Type B pancreatic cell (in vitro differentiated cells): Measurements from ENCODE around the gene FILIP1L. TPM values are rescaled to one million over a fixed set of nuclear protein-coding genes. Genes with fewer than 3 reads are reported as not detected.

ENCODE experiments used
- DNase-seq: peaks from one replicate; pipeline ENCODE4 v3.0.0; 2021; ENCODE audit warnings: mixed read lengths; ENCODE audit not compliant: unreplicated experiment; ENCODE audit errors: extremely low spot score
- H3K27ac Mint-ChIP-seq: 2 replicates; pipeline ENCODE4 v1.8.0; 2021; ENCODE audit warnings: mild to moderate bottlenecking, mixed read lengths
- H3K27me3 Mint-ChIP-seq: 2 replicates; pipeline ENCODE4 v1.8.0; 2021; ENCODE audit warnings: mixed read lengths
- H3K36me3 Mint-ChIP-seq: 2 replicates; pipeline ENCODE4 v1.8.0; 2021; ENCODE audit warnings: mixed read lengths
- H3K4me1 Mint-ChIP-seq: one replicate; pipeline ENCODE4 v1.8.0; 2021; ENCODE audit warnings: mixed read lengths; ENCODE audit not compliant: unreplicated experiment
- H3K4me3 Mint-ChIP-seq: 2 replicates; pipeline ENCODE4 v1.8.0; 2021; ENCODE audit warnings: mild to moderate bottlenecking, mixed read lengths
- H3K9me3 Mint-ChIP-seq: 2 replicates; pipeline ENCODE4 v1.8.0; 2021; ENCODE audit warnings: mixed read lengths
- total RNA-seq: library from RNA; stranded (reverse); gene quantifications from 2 replicates; pipeline ENCODE4 v1.2.1, GENCODE V29; 2021; ENCODE audit warnings: low replicate concordance
- TF ChIP-seq, protein P1 (sequence below): fragments of 200-600 bp; sonication (generic); conservative IDR thresholded peaks from 2 replicates; pipeline ENCODE4 v1.5.0; 2021; ENCODE audit warnings: antibody characterized with exemption, mild to moderate bottlenecking

FILIP1L gene
- total RNA-seq, 1 donor from 2014 or later = 30.6 TPM

DNA sequence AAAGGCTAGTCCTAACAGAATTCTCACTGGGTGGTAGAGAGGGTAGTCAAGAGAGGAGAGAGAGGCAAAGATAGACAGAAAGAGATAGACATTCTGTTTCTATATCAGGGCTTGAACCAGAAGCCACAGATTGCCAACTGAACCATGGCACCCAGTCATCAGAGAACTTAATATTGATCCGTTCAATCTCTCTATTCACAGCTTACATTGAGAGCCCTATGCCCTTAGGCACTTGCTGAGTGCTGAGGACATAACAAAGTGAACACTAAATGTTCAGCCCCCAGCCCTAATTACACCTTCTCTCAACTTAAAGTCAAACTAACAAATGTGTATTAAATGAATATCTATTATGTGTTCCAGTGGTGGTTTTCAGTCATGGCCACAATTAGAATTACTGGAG lies 124.1 kb downstream of the FILIP1L start:
- H3K27ac Mint-ChIP-seq = no peak overlapping the region
- TF ChIP-seq, protein P1, sequence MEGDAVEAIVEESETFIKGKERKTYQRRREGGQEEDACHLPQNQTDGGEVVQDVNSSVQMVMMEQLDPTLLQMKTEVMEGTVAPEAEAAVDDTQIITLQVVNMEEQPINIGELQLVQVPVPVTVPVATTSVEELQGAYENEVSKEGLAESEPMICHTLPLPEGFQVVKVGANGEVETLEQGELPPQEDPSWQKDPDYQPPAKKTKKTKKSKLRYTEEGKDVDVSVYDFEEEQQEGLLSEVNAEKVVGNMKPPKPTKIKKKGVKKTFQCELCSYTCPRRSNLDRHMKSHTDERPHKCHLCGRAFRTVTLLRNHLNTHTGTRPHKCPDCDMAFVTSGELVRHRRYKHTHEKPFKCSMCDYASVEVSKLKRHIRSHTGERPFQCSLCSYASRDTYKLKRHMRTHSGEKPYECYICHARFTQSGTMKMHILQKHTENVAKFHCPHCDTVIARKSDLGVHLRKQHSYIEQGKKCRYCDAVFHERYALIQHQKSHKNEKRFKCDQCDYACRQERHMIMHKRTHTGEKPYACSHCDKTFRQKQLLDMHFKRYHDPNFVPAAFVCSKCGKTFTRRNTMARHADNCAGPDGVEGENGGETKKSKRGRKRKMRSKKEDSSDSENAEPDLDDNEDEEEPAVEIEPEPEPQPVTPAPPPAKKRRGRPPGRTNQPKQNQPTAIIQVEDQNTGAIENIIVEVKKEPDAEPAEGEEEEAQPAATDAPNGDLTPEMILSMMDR = no peak
- no peak for DNase-seq
- H3K27me3 Mint-ChIP-seq = no peaks in the 10 kb centered on the region
- peaks cover 6% of the 10 kb centered on the region for H3K9me3 Mint-ChIP-seq
- H3K36me3 Mint-ChIP-seq = no peaks in the 10 kb centered on the region
- H3K4me3 Mint-ChIP-seq = no peak overlapping the region
- no peaks in the 10 kb centered on the region for H3K4me1 Mint-ChIP-seq

DNA sequence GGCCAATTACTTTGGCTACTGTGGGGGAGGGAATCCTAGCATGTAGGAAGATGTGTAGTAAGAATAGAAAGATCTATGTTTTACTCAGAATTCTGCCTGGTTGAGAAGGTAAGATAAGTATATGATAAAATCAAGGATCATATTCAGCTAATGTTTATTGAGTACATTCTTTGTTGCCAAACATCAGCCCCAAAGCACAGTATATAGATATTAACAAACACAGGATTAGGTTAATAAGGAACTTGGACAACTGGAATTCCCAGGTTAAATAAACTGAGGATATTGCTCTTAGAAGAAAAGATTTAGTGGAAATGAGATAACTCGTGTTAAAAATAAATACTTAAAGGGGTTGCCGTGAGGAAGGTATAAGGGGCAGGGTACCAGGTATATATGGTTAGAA lies 129.6 kb downstream of the FILIP1L start:
- Mint-ChIP-seq H3K9me3 (peaks cover 4% of the 10 kb centered on the region), H3K4me1 (peaks cover 8% of the 10 kb centered on the region), H3K4me3 (no peak overlapping the region), H3K27me3 (no peaks in the 10 kb centered on the region), H3K27ac (peak overlapping the region; percentile 67), H3K36me3 (no peaks in the 10 kb centered on the region)
- TF ChIP-seq, protein P1 = no peak
- no peak for DNase-seq

DNA sequence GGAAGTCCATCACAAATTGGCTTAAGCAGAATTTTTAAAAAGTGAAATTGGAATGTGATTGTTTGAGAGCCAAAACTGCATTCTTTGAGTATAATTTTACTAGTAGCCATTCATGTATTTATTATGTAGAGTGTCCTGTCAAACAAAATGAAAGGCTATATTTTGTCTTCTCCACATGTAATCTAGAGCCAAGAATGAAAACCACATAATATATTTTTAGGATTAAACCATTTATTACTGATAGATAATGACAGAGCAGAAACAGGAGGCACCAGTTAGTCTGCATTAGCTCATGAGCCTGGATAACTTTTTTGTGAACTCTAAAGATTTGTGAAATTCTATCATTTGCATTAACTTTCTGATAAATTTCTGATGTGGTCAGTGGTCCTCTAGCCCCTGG lies 130.2 kb downstream of the FILIP1L start:
- Mint-ChIP-seq H3K36me3 (no peaks in the 10 kb centered on the region), H3K27ac (peak overlapping the region; percentile 67), H3K4me3 (no peak overlapping the region), H3K4me1 (peaks cover 8% of the 10 kb centered on the region), H3K9me3 (peaks cover 4% of the 10 kb centered on the region), H3K27me3 (no peaks in the 10 kb centered on the region)
- TF ChIP-seq, protein P1 = no peak
- DNase-seq = no peak

DNA sequence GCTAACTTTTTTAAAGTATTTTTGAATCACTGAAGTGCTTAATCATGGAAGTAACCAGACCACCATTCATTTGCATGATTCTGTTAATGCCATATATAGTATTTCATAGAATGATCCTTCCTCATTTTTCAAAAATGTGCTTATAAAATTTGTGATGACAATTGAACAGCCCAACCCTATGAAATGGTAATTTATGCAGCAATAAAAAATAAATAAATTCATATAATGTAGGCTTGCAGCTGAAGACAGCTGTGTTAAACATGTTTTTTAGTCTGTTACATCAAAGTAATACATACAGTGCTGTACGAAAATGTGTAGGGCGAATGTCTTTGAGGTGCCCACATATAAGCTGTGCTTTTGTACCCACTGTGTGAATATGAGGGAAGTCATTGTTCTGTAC lies 131.7 kb downstream of the FILIP1L start:
- H3K36me3 Mint-ChIP-seq = no peaks in the 10 kb centered on the region
- DNase-seq = no peak
- H3K4me3 Mint-ChIP-seq = no peak overlapping the region
- peaks cover 4% of the 10 kb centered on the region for H3K9me3 Mint-ChIP-seq
- no peaks in the 10 kb centered on the region for H3K27me3 Mint-ChIP-seq
- H3K4me1 Mint-ChIP-seq = peaks cover 8% of the 10 kb centered on the region
- TF ChIP-seq, protein P1 = no peak
- H3K27ac Mint-ChIP-seq = no peak overlapping the region

DNA sequence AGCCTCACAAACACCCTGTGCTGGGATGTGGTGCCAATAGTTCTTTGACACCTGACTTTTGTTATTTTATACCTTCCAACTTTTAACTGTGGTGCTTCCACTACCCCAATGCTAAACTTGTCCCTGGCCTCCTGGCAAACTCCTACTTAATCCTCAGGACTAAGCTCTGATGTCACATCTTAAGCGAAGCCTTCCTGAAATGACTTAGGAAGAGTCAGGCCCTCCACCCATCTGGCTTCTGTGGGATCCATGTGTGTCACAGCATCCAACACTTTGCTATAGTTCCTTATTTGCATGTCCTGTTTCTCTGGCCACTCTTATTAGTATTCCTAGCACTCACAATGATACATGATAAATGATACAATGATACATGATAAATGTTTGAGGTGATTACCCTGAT lies 133.2 kb downstream of the FILIP1L start:
- Mint-ChIP-seq H3K9me3 (peaks cover 8% of the 10 kb centered on the region), H3K27me3 (no peaks in the 10 kb centered on the region), H3K4me3 (no peak overlapping the region), H3K27ac (no peak overlapping the region), H3K36me3 (no peaks in the 10 kb centered on the region), H3K4me1 (peaks cover 8% of the 10 kb centered on the region)
- TF ChIP-seq, protein P1 = no peak
- no peak for DNase-seq

DNA sequence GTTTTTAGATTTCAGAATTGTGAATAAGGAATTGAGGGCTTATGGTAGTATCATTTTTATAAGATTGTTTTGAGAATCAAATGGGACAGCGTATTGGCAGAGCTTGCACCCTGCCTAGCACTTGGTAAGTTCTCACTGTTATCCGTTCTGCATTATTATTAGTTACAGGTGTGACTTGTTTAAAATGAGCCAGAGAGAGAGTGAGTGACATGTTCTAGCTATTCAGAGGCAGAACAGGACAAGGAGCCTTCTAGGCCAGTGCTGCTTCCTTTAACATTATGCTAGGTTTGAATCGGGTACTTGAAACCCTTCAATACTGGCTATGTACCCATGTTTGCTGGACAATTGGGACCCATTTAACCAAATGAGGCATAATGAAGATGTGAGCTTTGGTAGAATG lies 133.7 kb downstream of the FILIP1L start:
- TF ChIP-seq, protein P1 = no peak
- no peak overlapping the region for H3K4me3 Mint-ChIP-seq
- no peaks in the 10 kb centered on the region for H3K27me3 Mint-ChIP-seq
- no peak for DNase-seq
- H3K27ac Mint-ChIP-seq = no peak overlapping the region
- peaks cover 8% of the 10 kb centered on the region for H3K9me3 Mint-ChIP-seq
- no peaks in the 10 kb centered on the region for H3K36me3 Mint-ChIP-seq
- peaks cover 8% of the 10 kb centered on the region for H3K4me1 Mint-ChIP-seq
